C4-2B (cell line): ENCODE results near the gene FBXW2.

Experiments used
- H3K27ac ChIP-seq: fragments of 450-650 bp; 2 replicates; pipeline ENCODE4 v1.5.1; 2017
- ZFX ChIP-seq: fragments of 450-650 bp; IDR thresholded peaks from 2 replicates; pipeline ENCODE4 v1.6.1; 2017
- TF ChIP-seq, protein P1 (sequence below): fragments of 450-650 bp; conservative IDR thresholded peaks from 2 replicates; pipeline ENCODE4 v1.5.1; 2017; ENCODE audit warnings: mild to moderate bottlenecking

The FBXW2 gene

DNA sequence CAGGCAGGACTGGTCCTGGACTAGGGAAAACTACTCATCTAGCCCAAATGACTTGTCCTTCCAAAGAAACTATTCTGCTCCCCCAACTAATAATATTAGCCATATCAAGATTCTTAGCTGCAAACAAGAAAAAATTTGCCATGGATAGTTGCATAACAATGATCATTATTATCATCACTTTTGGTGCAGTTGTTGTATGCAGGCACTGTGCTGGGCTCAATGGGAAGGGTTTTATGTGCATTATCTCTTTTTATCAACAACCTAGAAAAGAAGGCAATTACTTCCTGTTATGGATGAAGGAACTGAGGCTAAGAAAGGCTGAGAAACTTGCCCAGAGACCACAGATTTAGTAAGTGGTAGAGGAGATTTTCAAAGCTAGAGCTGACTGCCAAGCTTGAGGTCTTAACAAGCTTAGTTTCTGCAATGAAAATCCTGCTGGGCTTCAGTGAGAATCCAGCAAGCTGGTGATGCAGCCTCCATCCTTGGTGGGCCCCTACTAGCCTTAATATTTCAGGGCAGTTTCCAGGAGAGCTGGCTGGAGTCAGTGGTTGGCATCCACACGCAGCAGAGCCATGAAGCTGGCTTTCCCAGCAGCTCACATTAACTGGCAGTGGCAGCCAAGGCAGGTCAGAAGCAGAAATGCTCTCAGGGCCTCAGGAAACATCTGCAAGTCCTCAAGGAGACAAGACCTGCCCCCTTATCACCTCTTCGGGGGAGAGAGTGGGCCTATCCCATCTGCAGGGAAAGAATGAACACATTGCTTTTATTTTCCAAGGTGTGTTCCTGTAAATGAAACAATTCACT is 58.4 kb downstream of the FBXW2 start:
- TF ChIP-seq, protein P1, sequence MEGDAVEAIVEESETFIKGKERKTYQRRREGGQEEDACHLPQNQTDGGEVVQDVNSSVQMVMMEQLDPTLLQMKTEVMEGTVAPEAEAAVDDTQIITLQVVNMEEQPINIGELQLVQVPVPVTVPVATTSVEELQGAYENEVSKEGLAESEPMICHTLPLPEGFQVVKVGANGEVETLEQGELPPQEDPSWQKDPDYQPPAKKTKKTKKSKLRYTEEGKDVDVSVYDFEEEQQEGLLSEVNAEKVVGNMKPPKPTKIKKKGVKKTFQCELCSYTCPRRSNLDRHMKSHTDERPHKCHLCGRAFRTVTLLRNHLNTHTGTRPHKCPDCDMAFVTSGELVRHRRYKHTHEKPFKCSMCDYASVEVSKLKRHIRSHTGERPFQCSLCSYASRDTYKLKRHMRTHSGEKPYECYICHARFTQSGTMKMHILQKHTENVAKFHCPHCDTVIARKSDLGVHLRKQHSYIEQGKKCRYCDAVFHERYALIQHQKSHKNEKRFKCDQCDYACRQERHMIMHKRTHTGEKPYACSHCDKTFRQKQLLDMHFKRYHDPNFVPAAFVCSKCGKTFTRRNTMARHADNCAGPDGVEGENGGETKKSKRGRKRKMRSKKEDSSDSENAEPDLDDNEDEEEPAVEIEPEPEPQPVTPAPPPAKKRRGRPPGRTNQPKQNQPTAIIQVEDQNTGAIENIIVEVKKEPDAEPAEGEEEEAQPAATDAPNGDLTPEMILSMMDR: no peak
- TF ChIP-seq ZFX: no peak
- H3K27ac ChIP-seq: no peak overlapping the region

DNA sequence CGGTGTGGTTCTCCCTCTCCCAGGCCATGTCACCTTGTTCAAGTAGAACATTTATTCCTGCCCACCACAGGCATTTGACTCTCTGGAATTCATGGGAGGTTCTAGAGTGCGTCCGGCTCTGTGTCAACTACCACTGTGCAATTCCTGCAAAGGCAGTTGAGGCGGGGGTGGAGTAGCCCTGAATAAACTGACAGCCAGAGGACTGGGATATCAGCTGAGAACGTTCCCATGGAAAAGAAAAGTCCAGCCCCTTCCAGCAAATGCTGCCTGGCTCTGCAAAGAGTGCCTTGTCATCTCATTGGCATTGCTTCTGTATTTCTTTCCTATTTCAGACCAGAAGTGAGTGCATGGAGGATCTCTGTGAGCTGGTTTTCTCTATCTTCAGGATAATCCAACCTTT is 60.0 kb downstream of the FBXW2 start:
- TF ChIP-seq ZFX: no peak
- TF ChIP-seq, protein P1: no peak
- H3K27ac ChIP-seq: no peak overlapping the region

DNA sequence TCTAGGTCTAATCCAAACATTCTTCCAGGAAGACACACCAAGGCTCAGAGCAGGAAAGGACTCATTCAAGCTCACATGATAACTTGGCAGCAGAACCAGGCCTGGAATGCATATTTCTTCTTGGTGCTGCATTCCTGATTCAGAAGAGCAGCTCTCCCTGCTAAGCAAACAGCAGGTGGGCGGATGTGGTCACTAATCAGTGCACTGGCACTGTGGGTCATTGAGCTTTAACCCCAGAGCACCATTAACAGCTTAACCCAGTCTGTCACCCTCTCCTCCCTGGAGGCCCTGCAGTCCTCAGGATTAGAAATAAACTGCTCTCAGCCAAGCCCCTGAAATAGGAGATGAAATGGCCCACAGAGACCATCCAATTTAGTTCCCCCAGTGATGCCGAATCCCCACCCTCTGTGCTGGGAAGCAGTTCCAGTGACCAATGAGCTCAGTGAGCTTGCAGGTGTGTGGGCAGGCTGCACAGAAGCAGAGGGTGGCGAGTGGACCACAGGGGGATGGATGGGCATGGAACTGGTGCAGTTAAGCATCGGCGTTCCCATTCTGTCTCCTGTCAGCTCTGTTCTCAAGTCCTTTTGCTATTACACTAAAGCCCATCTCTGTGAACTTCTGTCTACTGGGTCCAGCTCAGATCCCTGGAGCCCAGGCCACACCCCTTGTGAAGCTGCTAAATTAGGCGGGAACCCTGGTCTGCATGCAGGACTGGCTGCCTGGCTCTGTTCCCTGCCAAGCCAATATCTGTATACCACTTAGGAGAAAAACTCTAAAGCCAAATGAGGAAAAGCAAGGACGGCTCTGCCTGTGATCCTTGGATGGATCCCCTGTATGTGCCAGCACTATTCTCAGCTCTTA is 62.3 kb downstream of the FBXW2 start:
- no peak overlapping the region for H3K27ac ChIP-seq
- TF ChIP-seq ZFX: no peak
- TF ChIP-seq, protein P1: no peak

DNA sequence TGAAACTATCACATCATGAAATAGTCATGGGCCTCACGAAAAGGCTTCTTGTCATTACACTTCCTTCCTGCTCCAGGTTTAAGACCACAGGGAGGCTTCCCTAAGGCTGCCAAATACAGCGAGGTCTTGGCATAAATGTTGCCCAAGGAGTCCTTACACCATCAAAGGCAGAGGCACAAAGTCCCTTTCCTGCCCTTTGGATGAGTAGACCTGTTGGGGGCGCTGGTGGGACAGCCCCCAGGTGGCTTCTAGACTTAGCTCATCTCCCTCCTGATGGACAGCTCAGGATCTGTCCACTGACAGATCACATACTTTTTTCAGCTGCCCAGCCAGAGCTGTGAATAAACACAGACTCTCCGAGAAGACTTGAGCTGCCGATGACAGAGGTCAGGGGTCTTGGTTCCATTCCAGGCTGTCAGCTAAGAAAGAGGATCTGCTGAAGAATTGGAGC is 63.4 kb downstream of the FBXW2 start:
- no peak overlapping the region for H3K27ac ChIP-seq
- TF ChIP-seq ZFX: no peak
- TF ChIP-seq, protein P1: no peak

DNA sequence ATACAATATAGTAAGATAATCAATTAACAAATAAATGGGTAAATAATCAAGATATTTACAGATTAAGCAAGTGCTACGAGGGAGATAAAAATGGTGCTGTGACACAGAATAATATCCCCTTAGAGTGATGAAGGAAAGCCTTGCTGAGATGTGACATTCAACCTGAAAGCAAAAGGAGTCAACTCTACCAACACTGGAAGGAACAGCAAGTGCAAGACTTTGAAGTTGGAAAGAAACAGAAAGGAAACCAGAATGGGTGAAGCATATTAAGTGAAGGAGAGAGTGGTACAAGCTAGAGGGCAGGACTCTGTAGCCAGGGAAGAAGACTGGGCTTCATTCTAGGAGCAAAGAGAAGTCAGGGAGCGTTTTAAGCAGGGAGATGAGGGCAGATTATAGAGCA is 66.7 kb downstream of the FBXW2 start:
- no peak for TF ChIP-seq ZFX
- TF ChIP-seq, protein P1: no peak
- no peak overlapping the region for H3K27ac ChIP-seq

DNA sequence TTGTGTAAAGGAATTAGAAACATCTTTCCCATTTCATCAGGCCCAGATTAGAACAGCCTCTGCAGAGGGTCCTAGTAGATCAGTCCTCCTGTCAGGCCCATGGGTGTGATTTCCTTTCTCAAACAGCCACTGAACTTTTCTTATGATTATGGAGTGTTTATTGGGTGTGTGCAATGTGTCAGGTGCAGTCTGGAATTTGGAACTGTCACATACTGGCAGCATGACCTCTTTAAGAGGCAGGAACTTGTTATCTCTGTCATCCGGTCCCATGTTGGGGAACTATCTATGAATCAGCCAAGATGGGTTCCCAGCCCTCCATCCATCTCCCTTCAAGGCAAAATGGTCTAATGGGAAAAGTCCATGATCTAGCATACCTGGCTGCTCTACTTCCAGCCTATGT is 67.3 kb downstream of the FBXW2 start:
- TF ChIP-seq, protein P1: no peak
- TF ChIP-seq ZFX: no peak
- no peak overlapping the region for H3K27ac ChIP-seq

DNA sequence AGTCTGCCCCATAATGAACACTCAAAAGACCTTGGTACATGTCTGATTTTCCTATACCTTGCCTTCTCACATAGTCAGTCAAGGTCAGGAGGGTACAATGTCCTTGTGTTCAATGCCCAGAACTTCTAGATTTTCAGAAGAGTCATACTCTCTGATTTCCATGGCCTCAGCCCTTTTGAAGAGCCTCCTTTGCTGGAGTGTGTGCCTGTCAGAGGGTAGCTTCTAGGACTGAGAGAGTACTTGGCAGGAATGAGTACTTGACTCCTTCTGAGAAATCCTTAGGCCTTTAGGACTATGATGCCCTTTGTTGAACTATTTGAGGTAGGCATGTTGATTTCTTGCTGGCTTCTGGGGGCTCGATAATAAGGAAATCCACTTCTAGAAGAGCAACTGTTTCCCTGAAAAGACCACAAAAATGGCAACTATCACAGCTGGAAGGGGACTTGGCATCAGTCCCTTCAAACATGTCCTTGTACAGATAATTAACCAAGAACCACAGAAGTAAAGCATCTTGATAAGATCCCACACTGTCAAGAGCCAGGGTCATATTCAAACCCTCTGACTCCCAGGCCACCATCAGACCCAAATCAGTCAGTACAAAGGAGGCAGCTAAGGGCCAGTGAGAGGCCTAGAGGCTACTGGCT is 68.3 kb downstream of the FBXW2 start:
- H3K27ac ChIP-seq: no peak overlapping the region
- TF ChIP-seq, protein P1: no peak
- TF ChIP-seq ZFX: no peak
